ACC112 (cell line): ENCODE measurements around the gene PLPPR1.

ENCODE experiments used
- H2AFZ ChIP-seq: fragments of 200-600 bp; sonication (generic); one replicate; pipeline ENCODE4 v1.6.0; 2017; ENCODE audit warnings: antibody characterized with exemption, low read length; ENCODE audit not compliant: unreplicated experiment
- H3K27ac ChIP-seq: fragments of 200-600 bp; sonication (generic); 2 replicates; pipeline ENCODE4 v1.5.1; 2014; ENCODE audit warnings: low read depth, mild to moderate bottlenecking, antibody characterized with exemption, low read length, moderate library complexity
- H3K27me3 ChIP-seq: fragments of 200-600 bp; sonication (generic); 2 replicates; pipeline ENCODE4 v1.6.1; 2014; ENCODE audit warnings: mild to moderate bottlenecking, antibody characterized with exemption, low read length, moderate library complexity, mixed read lengths; ENCODE audit not compliant: insufficient read depth
- H3K36me3 ChIP-seq: fragments of 200-600 bp; sonication (generic); 2 replicates; pipeline ENCODE4 v1.6.1; 2016; ENCODE audit warnings: mild to moderate bottlenecking, antibody characterized with exemption, low read length, moderate library complexity, mixed read lengths; ENCODE audit not compliant: insufficient read depth
- H3K4me1 ChIP-seq: fragments of 200-600 bp; sonication (generic); one replicate; pipeline ENCODE4 v1.6.1; 2016; ENCODE audit warnings: low read length, mixed read lengths; ENCODE audit not compliant: insufficient read depth, unreplicated experiment, control insufficient read depth
- H3K4me3 ChIP-seq: fragments of 200-600 bp; sonication (generic); 2 replicates; pipeline ENCODE4 v1.5.1; 2014; ENCODE audit warnings: mild to moderate bottlenecking, low read depth, low read length
- H3K79me2 ChIP-seq: fragments of 200-600 bp; sonication (generic); one replicate; pipeline ENCODE4 v1.6.0; 2016; ENCODE audit warnings: low read length; ENCODE audit not compliant: control insufficient read depth, unreplicated experiment, insufficient read depth

PLPPR1 gene

DNA sequence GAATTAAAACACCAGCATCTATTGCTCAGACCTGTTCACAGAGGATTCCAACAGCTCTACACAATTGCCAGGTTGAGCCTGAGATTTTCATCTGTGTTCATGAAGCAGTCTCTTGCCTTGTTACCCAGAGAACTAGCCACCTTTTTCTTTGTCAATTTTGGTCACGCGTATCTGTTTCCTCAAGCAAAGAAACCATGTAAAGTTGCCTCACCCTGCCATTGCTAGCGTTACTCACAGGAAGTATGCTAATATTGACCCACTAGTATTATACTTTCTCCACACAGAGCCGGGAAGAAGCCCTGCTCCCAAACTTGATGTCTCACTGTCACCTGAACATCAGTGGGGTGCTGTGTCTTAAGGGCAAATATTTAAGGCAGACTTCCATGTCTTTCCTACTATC lies 168.5 kb downstream of the PLPPR1 start:
- Histone ChIP-seq H3K27ac (no peak overlapping the region), H3K4me1 (no peaks in the 10 kb centered on the region), H3K79me2 (no peaks in the 10 kb centered on the region)

DNA sequence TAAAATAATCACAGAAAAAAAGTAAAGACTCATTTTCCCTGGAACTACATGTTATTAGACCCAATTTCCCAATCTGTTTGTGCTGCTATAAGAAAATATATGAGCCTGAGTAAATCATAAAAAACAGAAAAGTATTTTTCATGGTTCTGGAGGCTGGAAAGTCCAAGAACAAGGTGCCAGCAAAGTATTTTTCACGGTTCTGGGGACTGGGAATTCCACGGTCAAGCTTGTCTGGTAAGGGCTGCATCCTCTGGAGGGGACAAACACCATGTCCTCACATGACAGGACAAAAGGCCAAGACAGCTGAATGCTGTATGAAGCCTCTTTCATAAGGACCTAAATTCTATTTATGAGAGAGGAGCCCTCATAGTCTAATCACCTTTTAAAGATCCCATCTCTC lies 172.3 kb downstream of the PLPPR1 start:
- Histone ChIP-seq H3K27ac (no peak overlapping the region), H3K79me2 (no peaks in the 10 kb centered on the region), H3K4me1 (no peaks in the 10 kb centered on the region), H3K27me3 (no peaks in the 10 kb centered on the region), H3K36me3 (no peaks in the 10 kb centered on the region), H2AFZ (no peak overlapping the region), H3K4me3 (no peak overlapping the region)

More for the DNA sequence above, 168.5 kb downstream of the PLPPR1 start:
- Histone ChIP-seq H3K27me3 (no peaks in the 10 kb centered on the region), H3K36me3 (no peaks in the 10 kb centered on the region), H3K4me3 (no peak overlapping the region), H2AFZ (no peak overlapping the region)

DNA sequence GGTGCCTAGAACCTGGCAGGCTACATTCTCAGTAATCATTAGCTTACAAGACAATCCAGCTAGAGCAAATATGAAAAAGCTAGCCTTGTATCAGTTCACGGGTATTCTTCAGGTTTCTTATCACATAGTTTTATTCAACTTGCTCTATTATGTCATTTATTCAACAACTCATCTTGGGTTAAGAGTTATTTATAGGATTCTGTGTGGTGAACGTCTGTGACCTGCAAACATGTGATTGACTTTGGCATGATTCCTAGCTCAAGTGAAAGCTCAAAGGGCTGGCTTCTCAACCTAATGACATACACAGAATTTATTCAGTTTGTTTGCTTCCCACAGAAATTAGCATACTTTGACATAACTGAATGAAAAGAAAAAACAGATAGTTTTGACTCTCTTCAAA lies 173.1 kb downstream of the PLPPR1 start:
- H3K4me1 ChIP-seq: no peaks in the 10 kb centered on the region
- H3K79me2 ChIP-seq: no peaks in the 10 kb centered on the region
- H3K27me3 ChIP-seq: no peaks in the 10 kb centered on the region

DNA sequence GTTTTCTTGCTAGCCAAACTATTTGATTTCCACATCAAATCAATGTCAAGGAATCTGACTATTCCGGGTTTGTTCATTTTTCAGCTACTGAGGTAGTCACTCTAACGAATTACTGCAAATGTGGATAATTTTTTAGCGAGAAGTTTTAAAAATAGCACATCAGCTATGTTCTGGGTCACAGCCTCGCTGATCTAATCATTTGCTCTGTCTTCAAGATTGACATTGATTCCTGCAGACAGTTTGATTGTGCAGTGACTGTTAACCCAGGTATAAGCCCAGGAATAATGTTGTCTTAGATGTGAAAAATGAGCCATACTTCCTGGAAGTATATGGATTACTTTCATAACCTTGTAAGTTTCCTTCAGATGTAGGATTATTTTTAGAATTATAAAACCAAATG lies 181.1 kb downstream of the PLPPR1 start:
- Histone ChIP-seq H2AFZ (no peak overlapping the region), H3K36me3 (no peaks in the 10 kb centered on the region), H3K27ac (no peak overlapping the region), H3K27me3 (no peaks in the 10 kb centered on the region), H3K4me1 (no peaks in the 10 kb centered on the region), H3K79me2 (no peaks in the 10 kb centered on the region), H3K4me3 (no peak overlapping the region)

More for the DNA sequence above, 173.1 kb downstream of the PLPPR1 start:
- Histone ChIP-seq H3K27ac (no peak overlapping the region), H3K4me3 (no peak overlapping the region), H2AFZ (no peak overlapping the region), H3K36me3 (no peaks in the 10 kb centered on the region)

DNA sequence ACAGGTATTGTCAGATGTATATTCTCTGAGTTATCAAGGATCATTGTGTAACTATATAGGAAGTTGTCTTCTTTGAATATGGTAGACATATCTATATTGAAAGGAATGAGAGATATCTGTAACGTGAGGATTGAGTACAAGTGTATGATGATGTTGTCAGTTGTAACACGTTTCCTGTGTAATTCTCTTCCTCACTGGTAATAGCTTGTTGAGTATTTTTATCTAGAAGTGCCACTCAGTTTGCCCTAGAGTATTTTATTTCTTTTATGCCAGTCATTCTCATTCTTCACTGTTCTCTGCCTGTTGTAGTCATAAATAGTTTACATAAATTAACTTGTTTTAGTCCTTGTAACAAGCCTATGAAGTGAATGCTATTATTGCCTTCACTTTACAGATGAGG lies 184.1 kb downstream of the PLPPR1 start:
- Histone ChIP-seq H3K27me3 (no peaks in the 10 kb centered on the region), H3K27ac (no peak overlapping the region), H3K79me2 (no peaks in the 10 kb centered on the region), H2AFZ (no peak overlapping the region), H3K4me1 (no peaks in the 10 kb centered on the region), H3K36me3 (no peaks in the 10 kb centered on the region), H3K4me3 (no peak overlapping the region)

DNA sequence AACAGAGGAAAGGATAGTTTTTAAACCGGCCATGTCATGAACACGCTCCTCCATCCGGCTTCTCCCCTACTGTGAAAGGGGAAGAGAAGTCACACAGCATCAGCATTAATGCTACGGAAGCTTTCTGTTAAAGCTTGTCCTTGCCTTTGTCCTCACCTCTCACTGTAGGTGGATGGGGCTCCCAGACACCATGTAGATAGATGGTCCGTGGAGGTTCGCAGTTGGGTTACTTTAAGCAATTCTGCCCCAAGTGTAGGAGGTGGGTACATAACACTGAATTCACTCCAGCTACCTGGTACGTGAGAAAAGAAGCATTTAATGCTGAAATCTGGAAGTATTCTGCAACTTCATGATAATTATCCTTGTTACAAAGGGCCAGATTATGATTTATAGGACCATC lies 190.5 kb downstream of the PLPPR1 start:
- H3K4me1 ChIP-seq: no peaks in the 10 kb centered on the region
- H3K4me3 ChIP-seq: no peak overlapping the region
- no peaks in the 10 kb centered on the region for H3K36me3 ChIP-seq
- H3K27me3 ChIP-seq: no peaks in the 10 kb centered on the region
- no peak overlapping the region for H2AFZ ChIP-seq
- no peaks in the 10 kb centered on the region for H3K79me2 ChIP-seq
- no peak overlapping the region for H3K27ac ChIP-seq

DNA sequence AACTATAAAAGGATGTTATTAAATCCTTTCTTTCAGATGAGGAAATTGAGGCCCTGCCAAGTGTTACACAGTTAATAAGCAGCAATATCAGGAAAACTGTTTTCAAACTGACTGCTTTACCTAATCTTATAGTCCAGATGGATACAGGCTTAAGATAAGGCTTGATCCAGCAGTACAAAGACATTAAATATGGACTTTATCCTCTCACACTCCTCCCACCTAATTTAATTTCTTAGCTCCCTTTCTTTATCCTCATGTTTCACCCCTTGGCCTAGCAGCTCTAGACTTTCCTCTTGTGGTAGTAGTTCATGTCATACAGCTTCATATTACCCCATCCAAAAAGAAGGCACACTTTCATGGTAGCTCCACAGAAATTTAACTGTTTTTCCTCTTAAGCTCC lies 191.8 kb downstream of the PLPPR1 start:
- Histone ChIP-seq H3K4me3 (no peak overlapping the region), H2AFZ (no peak overlapping the region), H3K27ac (no peak overlapping the region), H3K79me2 (no peaks in the 10 kb centered on the region), H3K4me1 (no peaks in the 10 kb centered on the region), H3K36me3 (no peaks in the 10 kb centered on the region), H3K27me3 (no peaks in the 10 kb centered on the region)

DNA sequence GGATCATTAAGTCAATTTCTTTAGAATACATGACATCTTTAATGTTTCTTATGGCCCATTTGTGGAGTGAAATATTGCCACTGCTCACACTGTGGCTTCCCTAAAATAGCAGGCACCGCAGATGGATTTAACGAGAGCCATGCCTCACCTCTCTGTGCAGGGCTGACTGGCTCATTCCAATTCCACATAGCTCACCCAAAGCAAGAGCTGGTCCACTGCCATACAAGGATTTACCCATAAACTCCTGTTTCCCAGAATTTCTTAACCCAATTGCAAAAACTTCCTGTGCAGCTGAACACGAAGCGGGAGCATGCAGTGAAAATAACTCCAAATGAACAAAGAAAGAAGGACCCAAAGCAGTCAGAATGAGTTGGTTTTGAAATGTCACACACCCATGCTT lies 196.7 kb downstream of the PLPPR1 start:
- Histone ChIP-seq H3K27ac (no peak overlapping the region), H3K36me3 (no peaks in the 10 kb centered on the region), H2AFZ (no peak overlapping the region), H3K79me2 (no peaks in the 10 kb centered on the region), H3K4me1 (no peaks in the 10 kb centered on the region), H3K4me3 (no peak overlapping the region), H3K27me3 (no peaks in the 10 kb centered on the region)

DNA sequence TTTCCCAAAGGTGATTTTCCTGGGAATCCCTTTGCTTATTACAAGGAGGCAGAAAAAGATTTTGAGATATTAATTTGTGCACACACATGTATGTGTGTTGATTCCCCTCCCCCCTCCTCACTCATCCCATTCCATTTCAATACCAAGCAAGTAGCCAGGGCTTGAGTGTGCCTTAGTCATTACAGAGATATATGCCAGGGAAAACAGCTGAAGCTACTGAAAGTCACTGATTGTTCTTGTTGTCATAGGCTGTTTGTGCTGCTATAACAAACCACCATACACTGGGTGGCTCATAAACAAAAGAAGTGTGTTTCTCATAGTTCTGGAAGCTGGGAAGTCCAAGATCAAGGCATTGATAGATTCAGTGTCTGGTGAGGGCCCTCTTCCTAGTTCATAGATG lies 197.6 kb downstream of the PLPPR1 start:
- Histone ChIP-seq H3K27ac (no peak overlapping the region), H3K4me3 (no peak overlapping the region), H3K27me3 (no peaks in the 10 kb centered on the region), H3K36me3 (no peaks in the 10 kb centered on the region), H2AFZ (no peak overlapping the region), H3K79me2 (no peaks in the 10 kb centered on the region), H3K4me1 (no peaks in the 10 kb centered on the region)

DNA sequence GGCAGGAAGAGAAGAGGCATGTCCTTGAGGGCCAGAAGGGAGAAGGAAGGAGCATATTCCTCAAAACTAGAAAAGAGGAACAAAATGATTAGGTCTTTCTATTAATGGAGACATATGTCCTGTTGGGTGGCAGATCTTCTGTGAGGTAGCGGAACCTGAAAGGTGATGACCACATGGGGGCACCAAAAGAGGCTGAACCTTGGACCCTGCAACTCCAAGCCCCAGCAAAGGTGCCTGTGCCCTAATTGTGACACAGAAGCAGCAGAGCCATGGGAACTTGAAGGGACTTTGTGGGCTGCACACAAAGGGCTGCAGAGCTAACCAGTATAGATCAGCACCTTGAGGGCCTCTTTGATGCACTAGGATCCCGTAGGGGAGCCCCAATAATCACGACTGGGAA lies 198.3 kb downstream of the PLPPR1 start:
- Histone ChIP-seq H3K36me3 (no peaks in the 10 kb centered on the region), H3K27ac (no peak overlapping the region), H3K79me2 (no peaks in the 10 kb centered on the region), H3K4me1 (no peaks in the 10 kb centered on the region), H2AFZ (no peak overlapping the region), H3K27me3 (no peaks in the 10 kb centered on the region), H3K4me3 (no peak overlapping the region)

DNA sequence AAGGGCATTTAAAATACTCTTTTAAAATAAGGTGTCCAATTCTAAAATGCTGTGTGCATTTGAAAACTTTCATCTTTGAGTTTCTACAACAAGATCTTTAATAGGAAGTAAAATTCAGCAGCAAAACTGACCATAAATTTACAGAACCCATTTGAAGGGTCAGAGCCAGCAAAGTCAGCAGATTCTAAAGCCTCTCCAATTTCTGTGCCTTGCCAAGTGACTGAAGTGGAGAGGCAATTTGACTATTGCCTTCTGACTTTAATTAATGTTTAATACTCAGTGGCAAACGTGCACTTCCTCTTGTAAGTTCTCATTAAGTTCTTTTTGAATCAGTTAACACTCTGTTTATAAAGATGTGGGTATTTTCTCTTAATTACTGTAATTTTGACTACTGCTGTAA lies 201.1 kb downstream of the PLPPR1 start:
- Histone ChIP-seq H3K27me3 (no peaks in the 10 kb centered on the region), H3K4me1 (no peaks in the 10 kb centered on the region)

More for the DNA sequence above, 201.1 kb downstream of the PLPPR1 start:
- no peak overlapping the region for H3K4me3 ChIP-seq
- no peaks in the 10 kb centered on the region for H3K79me2 ChIP-seq
- no peak overlapping the region for H2AFZ ChIP-seq
- no peaks in the 10 kb centered on the region for H3K36me3 ChIP-seq
- H3K27ac ChIP-seq: no peak overlapping the region
